Fibroblast of skin of abdomen (primary cell): Measurements from ENCODE around the gene FRMD4B.
A peak's percentile ranks its signal among the peaks of the same experiment; 100 is the strongest.

Experiments
- DNase-seq: peaks from one replicate; pipeline ENCODE4 v3.0.0-alpha.2; 2013

FRMD4B gene

GRCh38 chr3:69321301-69322157, 64.4 kb downstream of the FRMD4B start:
- DNase-seq: no peak

GRCh38 chr3:69320871-69321271, 65.0 kb downstream of the FRMD4B start:
- DNase-seq: no peak

GRCh38 chr3:69319652-69320051, 66.2 kb downstream of the FRMD4B start:
- DNase-seq: no peak

GRCh38 chr3:69318410-69318809, 67.5 kb downstream of the FRMD4B start:
- no peak for DNase-seq

- no peak for DNase-seq
Measured at GRCh38 chr3:69313251-69313650, 72.6 kb downstream of the FRMD4B start.

- DNase-seq: peak; percentile 63
Measured at GRCh38 chr3:69309814-69310213, 76.1 kb downstream of the FRMD4B start.

- peak; percentile 78 for DNase-seq
Measured at GRCh38 chr3:69306239-69307185, 79.4 kb downstream of the FRMD4B start.

GRCh38 chr3:69305011-69305410, 80.9 kb downstream of the FRMD4B start:
- DNase-seq: no peak

GRCh38 chr3:69304396-69304795, 81.5 kb downstream of the FRMD4B start:
- no peak for DNase-seq

GRCh38 chr3:69300296-69300695, 85.6 kb downstream of the FRMD4B start:
- no peak for DNase-seq

GRCh38 chr3:69299344-69299743, 86.5 kb downstream of the FRMD4B start:
- DNase-seq: no peak

GRCh38 chr3:69297501-69297900, 88.4 kb downstream of the FRMD4B start:
- peak; percentile 29 for DNase-seq

- DNase-seq: no peak
Measured at GRCh38 chr3:69296995-69297394, 88.9 kb downstream of the FRMD4B start.

- peak; percentile 73 for DNase-seq
Measured at GRCh38 chr3:69294014-69294766, 91.7 kb downstream of the FRMD4B start.

- no peak for DNase-seq
Measured at GRCh38 chr3:69292959-69293574, 92.8 kb downstream of the FRMD4B start.

GRCh38 chr3:69292185-69292584, 93.7 kb downstream of the FRMD4B start:
- DNase-seq: no peak

GRCh38 chr3:69290430-69290829, 95.5 kb downstream of the FRMD4B start:
- no peak for DNase-seq

- DNase-seq: no peak
Measured at GRCh38 chr3:69290006-69290405, 95.9 kb downstream of the FRMD4B start.

- no peak for DNase-seq
Measured at GRCh38 chr3:69288161-69288895, 97.6 kb downstream of the FRMD4B start.

GRCh38 chr3:69283913-69284611, 101.8 kb downstream of the FRMD4B start:
- DNase-seq: no peak

- no peak for DNase-seq
Measured at GRCh38 chr3:69283496-69283895, 102.4 kb downstream of the FRMD4B start.
